Measurements from ENCODE around the gene DSE.
A peak's percentile ranks its signal among the peaks of the same experiment; 100 is the strongest.

DSE gene

GRCh38 chr6:116359131-116359530 lies 11.6 kb upstream of the DSE start:
- Histone ChIP-seq H3K4me1 (ENCODE audit: control insufficient read depth in 1 of 2, insufficient read depth in 2 of 2, low read length in 2 of 2) (no peaks in the 10 kb centered on the region), H3K9ac (ENCODE audit: low read depth in 1 of 2, low read length in 2 of 2) (no peak overlapping the region), H3K9me3 (ENCODE audit: control insufficient read depth in 1 of 2, low read length in 2 of 2) (no peaks in the 10 kb centered on the region), H3K4me3 (ENCODE audit: low read depth in 1 of 2, low read length in 2 of 2) (no peak overlapping the region), H3K36me3 (ENCODE audit: control insufficient read depth in 1 of 2, insufficient read depth in 2 of 2, low read length in 2 of 2) (no peaks in the 10 kb centered on the region), H3K27ac (ENCODE audit: low read depth, low read length) (no peak overlapping the region), H3K27me3 (ENCODE audit: control insufficient read depth in 1 of 2, insufficient read depth in 2 of 2, low read length in 2 of 2) (no peaks in the 10 kb centered on the region)

GRCh38 chr6:116359835-116360234 lies 10.9 kb upstream of the DSE start:
- Histone ChIP-seq H3K9ac (ENCODE audit: low read depth in 1 of 2, low read length in 2 of 2) (no peak overlapping the region), H3K36me3 (ENCODE audit: control insufficient read depth in 1 of 2, insufficient read depth in 2 of 2, low read length in 2 of 2) (no peaks in the 10 kb centered on the region), H3K27me3 (ENCODE audit: control insufficient read depth in 1 of 2, insufficient read depth in 2 of 2, low read length in 2 of 2) (no peaks in the 10 kb centered on the region), H3K4me1 (ENCODE audit: control insufficient read depth in 1 of 2, insufficient read depth in 2 of 2, low read length in 2 of 2) (no peaks in the 10 kb centered on the region), H3K4me3 (ENCODE audit: low read depth in 1 of 2, low read length in 2 of 2) (no peak overlapping the region), H3K9me3 (ENCODE audit: control insufficient read depth in 1 of 2, low read length in 2 of 2) (no peaks in the 10 kb centered on the region), H3K27ac (ENCODE audit: low read depth, low read length) (no peak overlapping the region)

GRCh38 chr6:116362276-116362675 lies 8.5 kb upstream of the DSE start:
- no peak overlapping the region for H3K4me3 ChIP-seq (ENCODE audit: low read depth in 1 of 2, low read length in 2 of 2)
- no peak overlapping the region for H3K27ac ChIP-seq (ENCODE audit: low read depth, low read length)
- no peaks in the 10 kb centered on the region for H3K36me3 ChIP-seq (ENCODE audit: control insufficient read depth in 1 of 2, insufficient read depth in 2 of 2, low read length in 2 of 2)

GRCh38 chr6:116363759-116364158 lies 7.0 kb upstream of the DSE start:
- Histone ChIP-seq H3K9ac (ENCODE audit: low read depth in 1 of 2, low read length in 2 of 2) (no peak overlapping the region), H3K27ac (ENCODE audit: low read depth, low read length) (no peak overlapping the region), H3K4me3 (ENCODE audit: low read depth in 1 of 2, low read length in 2 of 2) (no peak overlapping the region), H3K27me3 (ENCODE audit: control insufficient read depth in 1 of 2, insufficient read depth in 2 of 2, low read length in 2 of 2) (no peaks in the 10 kb centered on the region), H3K4me1 (ENCODE audit: control insufficient read depth in 1 of 2, insufficient read depth in 2 of 2, low read length in 2 of 2) (no peaks in the 10 kb centered on the region), H3K9me3 (ENCODE audit: control insufficient read depth in 1 of 2, low read length in 2 of 2) (no peaks in the 10 kb centered on the region), H3K36me3 (ENCODE audit: control insufficient read depth in 1 of 2, insufficient read depth in 2 of 2, low read length in 2 of 2) (no peaks in the 10 kb centered on the region)

More at GRCh38 chr6:116362276-116362675, 8.5 kb upstream of the DSE start:
- Histone ChIP-seq H3K9me3 (ENCODE audit: control insufficient read depth in 1 of 2, low read length in 2 of 2) (no peaks in the 10 kb centered on the region), H3K27me3 (ENCODE audit: control insufficient read depth in 1 of 2, insufficient read depth in 2 of 2, low read length in 2 of 2) (no peaks in the 10 kb centered on the region), H3K4me1 (ENCODE audit: control insufficient read depth in 1 of 2, insufficient read depth in 2 of 2, low read length in 2 of 2) (no peaks in the 10 kb centered on the region), H3K9ac (ENCODE audit: low read depth in 1 of 2, low read length in 2 of 2) (no peak overlapping the region)

- H3K9ac ChIP-seq (ENCODE audit: low read depth in 1 of 2, low read length in 2 of 2): no peak overlapping the region
- no peaks in the 10 kb centered on the region for H3K27me3 ChIP-seq (ENCODE audit: control insufficient read depth in 1 of 2, insufficient read depth in 2 of 2, low read length in 2 of 2)
- no peak overlapping the region for H3K4me3 ChIP-seq (ENCODE audit: low read depth in 1 of 2, low read length in 2 of 2)
- no peaks in the 10 kb centered on the region for H3K9me3 ChIP-seq (ENCODE audit: control insufficient read depth in 1 of 2, low read length in 2 of 2)
- no peak overlapping the region for H3K27ac ChIP-seq (ENCODE audit: low read depth, low read length)
- no peaks in the 10 kb centered on the region for H3K4me1 ChIP-seq (ENCODE audit: control insufficient read depth in 1 of 2, insufficient read depth in 2 of 2, low read length in 2 of 2)
- H3K36me3 ChIP-seq (ENCODE audit: control insufficient read depth in 1 of 2, insufficient read depth in 2 of 2, low read length in 2 of 2): no peaks in the 10 kb centered on the region
Measured at GRCh38 chr6:116364321-116364720, 6.4 kb upstream of the DSE start.

GRCh38 chr6:116365743-116366142 lies 5.0 kb upstream of the DSE start:
- Histone ChIP-seq H3K36me3 (ENCODE audit: control insufficient read depth in 1 of 2, insufficient read depth in 2 of 2, low read length in 2 of 2) (no peaks in the 10 kb centered on the region), H3K27ac (ENCODE audit: low read depth, low read length) (no peak overlapping the region), H3K27me3 (ENCODE audit: control insufficient read depth in 1 of 2, insufficient read depth in 2 of 2, low read length in 2 of 2) (no peaks in the 10 kb centered on the region), H3K9me3 (ENCODE audit: control insufficient read depth in 1 of 2, low read length in 2 of 2) (no peaks in the 10 kb centered on the region), H3K4me1 (ENCODE audit: control insufficient read depth in 1 of 2, insufficient read depth in 2 of 2, low read length in 2 of 2) (peaks cover 4 to 6% of the 10 kb centered on the region in 2 donors), H3K9ac (ENCODE audit: low read depth in 1 of 2, low read length in 2 of 2) (no peak overlapping the region), H3K4me3 (ENCODE audit: low read depth in 1 of 2, low read length in 2 of 2) (no peak overlapping the region)

- Histone ChIP-seq H3K9me3 (ENCODE audit: control insufficient read depth in 1 of 2, low read length in 2 of 2) (no peaks in the 10 kb centered on the region), H3K27me3 (ENCODE audit: control insufficient read depth in 1 of 2, insufficient read depth in 2 of 2, low read length in 2 of 2) (peaks cover 0 to 3% of the 10 kb centered on the region in 2 donors), H3K4me3 (ENCODE audit: low read depth in 1 of 2, low read length in 2 of 2) (no peak overlapping the region), H3K4me1 (ENCODE audit: control insufficient read depth in 1 of 2, insufficient read depth in 2 of 2, low read length in 2 of 2) (peaks cover 4 to 6% of the 10 kb centered on the region in 2 donors), H3K27ac (ENCODE audit: low read depth, low read length) (no peak overlapping the region), H3K9ac (ENCODE audit: low read depth in 1 of 2, low read length in 2 of 2) (no peak overlapping the region), H3K36me3 (ENCODE audit: control insufficient read depth in 1 of 2, insufficient read depth in 2 of 2, low read length in 2 of 2) (no peaks in the 10 kb centered on the region)
Measured at GRCh38 chr6:116366740-116367275, 3.9 kb upstream of the DSE start.

- Histone ChIP-seq H3K27ac (ENCODE audit: low read depth, low read length) (no peak overlapping the region), H3K4me3 (ENCODE audit: low read depth in 1 of 2, low read length in 2 of 2) (peak overlapping the region; percentile 68 to 70), H3K36me3 (ENCODE audit: control insufficient read depth in 1 of 2, insufficient read depth in 2 of 2, low read length in 2 of 2) (no peaks in the 10 kb centered on the region), H3K9me3 (ENCODE audit: control insufficient read depth in 1 of 2, low read length in 2 of 2) (no peaks in the 10 kb centered on the region), H3K9ac (ENCODE audit: low read depth in 1 of 2, low read length in 2 of 2) (peak overlapping the region in 1 of 2 donors; percentile 5), H3K4me1 (ENCODE audit: control insufficient read depth in 1 of 2, insufficient read depth in 2 of 2, low read length in 2 of 2) (peaks cover 4 to 6% of the 10 kb centered on the region in 2 donors), H3K27me3 (ENCODE audit: control insufficient read depth in 1 of 2, insufficient read depth in 2 of 2, low read length in 2 of 2) (peaks cover 0 to 4% of the 10 kb centered on the region in 2 donors)
Measured at GRCh38 chr6:116369540-116369939, 1.2 kb upstream of the DSE start.

GRCh38 chr6:116369964-116370759 lies 585 bp upstream of the DSE start:
- H3K4me3 ChIP-seq (ENCODE audit: low read depth in 1 of 2, low read length in 2 of 2): peak overlapping the region; percentile 68 to 70
- peaks cover 4 to 6% of the 10 kb centered on the region in 2 donors for H3K4me1 ChIP-seq (ENCODE audit: control insufficient read depth in 1 of 2, insufficient read depth in 2 of 2, low read length in 2 of 2)
- peak overlapping the region; percentile 84 for H3K27ac ChIP-seq (ENCODE audit: low read depth, low read length)
- H3K9ac ChIP-seq (ENCODE audit: low read depth in 1 of 2, low read length in 2 of 2): peak overlapping the region; percentile 5 to 64
- H3K9me3 ChIP-seq (ENCODE audit: control insufficient read depth in 1 of 2, low read length in 2 of 2): no peaks in the 10 kb centered on the region
- H3K36me3 ChIP-seq (ENCODE audit: control insufficient read depth in 1 of 2, insufficient read depth in 2 of 2, low read length in 2 of 2): no peaks in the 10 kb centered on the region
- peaks cover 0 to 4% of the 10 kb centered on the region in 2 donors for H3K27me3 ChIP-seq (ENCODE audit: control insufficient read depth in 1 of 2, insufficient read depth in 2 of 2, low read length in 2 of 2)

- Histone ChIP-seq H3K27me3 (ENCODE audit: control insufficient read depth in 1 of 2, insufficient read depth in 2 of 2, low read length in 2 of 2) (peaks cover 0 to 4% of the 10 kb centered on the region in 2 donors), H3K9ac (ENCODE audit: low read depth in 1 of 2, low read length in 2 of 2) (peak overlapping the region; percentile 51 to 64), H3K9me3 (ENCODE audit: control insufficient read depth in 1 of 2, low read length in 2 of 2) (no peaks in the 10 kb centered on the region), H3K4me3 (ENCODE audit: low read depth in 1 of 2, low read length in 2 of 2) (peak overlapping the region; percentile 68 to 70), H3K36me3 (ENCODE audit: control insufficient read depth in 1 of 2, insufficient read depth in 2 of 2, low read length in 2 of 2) (no peaks in the 10 kb centered on the region), H3K27ac (ENCODE audit: low read depth, low read length) (peak overlapping the region; percentile 84), H3K4me1 (ENCODE audit: control insufficient read depth in 1 of 2, insufficient read depth in 2 of 2, low read length in 2 of 2) (peaks cover 4 to 6% of the 10 kb centered on the region in 2 donors)
Measured at GRCh38 chr6:116371120-116371917, 572 bp downstream of the DSE start.

Data from duodenal mucosa (tissue), 2 donors.